GM19035 (cell line): ENCODE data around the gene S100A10.

ENCODE experiments used
- ATAC-seq: cut with Tn5 transposase; IDR thresholded peaks from one replicate; pipeline ENCODE4 v1.9.1; 2021; ENCODE audit not compliant: unreplicated experiment

S100A10 gene

DNA sequence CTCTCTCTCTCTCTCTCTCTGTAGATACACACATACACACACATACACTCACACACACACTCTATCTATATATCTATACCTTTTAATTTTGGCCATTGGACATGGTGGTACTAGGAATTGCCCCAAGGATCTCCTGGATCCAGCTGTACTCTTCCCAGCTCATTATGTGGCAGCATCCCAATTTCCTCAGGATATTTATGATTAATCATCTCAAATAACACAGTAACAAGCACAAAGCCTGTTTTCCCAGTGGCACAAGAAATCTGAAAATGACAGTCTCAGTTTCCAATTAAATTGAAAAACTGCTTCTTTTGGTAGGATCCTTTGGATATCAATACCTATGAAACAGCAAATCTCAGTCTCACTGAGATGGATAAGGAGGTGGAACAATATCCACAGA is 27.6 kb downstream of the S100A10 start:
- ATAC-seq, result no peak

DNA sequence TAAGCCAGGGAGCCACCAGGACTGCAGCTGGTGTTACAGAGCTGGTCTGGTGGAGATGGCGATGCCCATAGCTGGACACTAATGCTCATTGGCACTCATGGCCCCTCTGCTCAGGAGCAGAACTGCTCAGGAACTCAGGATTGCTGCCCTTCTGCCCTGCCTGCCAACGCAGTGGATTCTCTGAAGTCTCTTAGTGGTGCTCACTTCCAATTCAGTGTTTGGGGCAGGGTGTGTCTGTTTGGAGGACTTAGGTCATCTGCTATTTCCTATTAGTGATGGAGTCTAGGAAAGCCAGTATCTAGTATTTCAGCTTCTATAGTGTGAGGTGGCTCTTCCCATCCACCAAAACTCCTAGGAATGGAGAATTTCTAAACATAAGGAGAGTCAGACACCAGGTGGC is 29.1 kb downstream of the S100A10 start:
- ATAC-seq, result no peak

DNA sequence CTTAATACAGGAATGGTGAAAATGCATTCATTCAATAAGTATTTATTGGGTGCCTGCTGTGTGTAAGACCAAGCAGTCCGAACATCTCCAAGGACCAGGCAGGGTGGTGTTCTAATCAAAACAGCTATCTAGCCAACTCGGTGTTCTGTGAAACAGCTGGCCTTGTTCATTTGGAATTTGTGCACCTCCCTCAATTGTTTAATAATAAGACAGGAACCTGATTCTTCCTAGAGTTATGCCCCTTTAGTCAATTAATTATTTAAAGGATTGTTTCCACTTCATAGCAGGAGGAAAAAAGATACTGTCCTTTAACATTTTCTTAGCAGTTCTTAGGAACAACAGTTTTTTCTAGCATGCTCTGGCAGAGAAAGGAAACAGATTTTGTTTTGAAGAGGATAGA is 30.4 kb downstream of the S100A10 start:
- no peak for ATAC-seq

DNA sequence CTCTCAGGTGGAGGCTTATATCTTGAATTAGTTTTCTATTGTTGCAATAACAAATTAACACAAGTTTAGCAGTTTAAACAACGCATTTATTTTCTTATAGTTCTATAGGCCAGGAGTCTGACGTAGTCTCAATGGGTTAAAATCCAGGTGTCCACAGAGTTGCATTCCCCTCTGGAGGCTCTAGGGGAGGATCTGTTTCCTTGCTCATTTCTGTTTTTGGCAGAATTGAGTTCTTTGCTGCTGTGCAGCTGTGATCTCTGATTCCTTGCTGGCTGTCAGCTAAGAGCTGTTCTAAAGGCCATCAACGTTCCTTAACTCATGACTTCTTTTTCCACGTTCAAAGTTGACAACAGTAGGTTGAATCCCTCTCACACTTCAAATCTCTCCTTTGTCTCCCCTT is 31.8 kb downstream of the S100A10 start:
- ATAC-seq, result no peak

DNA sequence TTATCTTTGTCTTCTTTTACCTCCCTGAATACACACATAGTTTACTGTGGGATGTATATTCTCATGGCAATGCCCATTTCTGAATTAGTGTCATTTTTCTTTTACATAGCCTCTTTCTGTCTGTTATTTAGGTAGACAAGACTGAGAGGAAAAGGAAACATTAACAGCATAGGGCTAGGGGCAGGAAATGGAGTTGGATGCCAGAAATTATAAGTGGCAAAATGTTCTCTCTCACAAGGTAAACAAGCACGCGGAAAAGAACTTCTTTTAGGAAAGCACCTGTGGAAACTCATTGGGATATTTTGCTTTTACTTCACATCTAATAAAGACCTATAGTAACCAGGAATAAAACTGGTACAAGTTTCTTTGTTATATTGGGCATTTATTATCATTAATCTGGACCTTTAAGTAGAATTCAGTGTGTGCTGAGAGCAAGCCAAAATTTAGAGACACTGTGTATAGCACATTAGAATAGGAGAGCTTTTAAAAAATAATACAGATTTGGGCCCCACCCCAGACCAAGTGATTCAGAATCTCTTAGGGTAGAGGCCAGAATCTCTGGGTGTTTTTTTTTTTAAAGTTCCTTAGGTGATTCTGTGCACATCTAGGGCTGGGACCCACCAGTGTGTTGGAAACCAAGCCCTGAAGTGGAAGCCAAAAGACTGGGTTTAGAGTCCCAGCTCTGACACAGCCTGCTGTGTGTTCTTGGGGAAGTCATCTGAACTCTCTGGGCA is 32.7 kb downstream of the S100A10 start:
- ATAC-seq, result no peak

DNA sequence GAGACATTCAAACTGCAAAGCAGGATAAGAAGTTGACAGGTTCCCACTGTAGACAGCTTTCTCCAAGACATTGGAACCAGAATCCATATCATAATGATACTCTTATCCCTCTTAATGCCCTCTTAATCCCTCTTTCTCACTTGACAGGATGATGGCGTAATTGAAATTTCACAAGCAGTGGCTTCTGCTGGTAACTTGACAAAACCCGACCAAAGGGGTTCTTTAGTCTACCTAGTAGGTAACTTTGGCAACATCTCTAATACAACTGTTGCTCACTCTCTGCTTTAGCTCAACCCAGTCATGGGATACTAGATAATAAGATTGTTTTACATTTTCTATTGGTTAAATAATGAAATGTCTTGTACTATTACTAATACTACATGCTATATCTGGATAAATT is 34.7 kb downstream of the S100A10 start:
- no peak for ATAC-seq

DNA sequence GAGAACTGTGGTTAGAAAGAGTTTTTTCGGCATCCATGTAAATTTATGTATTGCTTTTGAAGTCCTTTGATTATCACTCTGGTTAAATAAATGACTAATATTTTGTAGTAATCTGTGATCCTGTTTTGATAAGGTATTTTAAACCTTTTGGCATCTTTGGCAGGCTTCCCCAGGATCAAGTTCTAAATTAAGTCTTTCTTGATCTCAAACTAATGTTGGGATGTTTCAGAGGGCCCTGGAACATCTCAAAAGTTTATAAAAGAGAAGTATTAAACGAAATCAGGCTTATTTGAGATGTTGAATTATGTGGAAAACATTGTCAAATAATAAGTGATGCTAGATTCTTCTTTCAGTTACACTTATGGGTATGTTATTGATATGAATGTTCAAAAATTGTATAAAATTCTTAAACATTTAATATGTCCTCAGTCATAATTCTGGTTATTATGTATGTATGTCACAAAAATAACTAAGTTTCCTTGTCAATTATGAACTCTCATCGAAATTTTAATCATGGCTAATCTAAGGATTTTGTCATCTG is 36.6 kb downstream of the S100A10 start:
- no peak for ATAC-seq

DNA sequence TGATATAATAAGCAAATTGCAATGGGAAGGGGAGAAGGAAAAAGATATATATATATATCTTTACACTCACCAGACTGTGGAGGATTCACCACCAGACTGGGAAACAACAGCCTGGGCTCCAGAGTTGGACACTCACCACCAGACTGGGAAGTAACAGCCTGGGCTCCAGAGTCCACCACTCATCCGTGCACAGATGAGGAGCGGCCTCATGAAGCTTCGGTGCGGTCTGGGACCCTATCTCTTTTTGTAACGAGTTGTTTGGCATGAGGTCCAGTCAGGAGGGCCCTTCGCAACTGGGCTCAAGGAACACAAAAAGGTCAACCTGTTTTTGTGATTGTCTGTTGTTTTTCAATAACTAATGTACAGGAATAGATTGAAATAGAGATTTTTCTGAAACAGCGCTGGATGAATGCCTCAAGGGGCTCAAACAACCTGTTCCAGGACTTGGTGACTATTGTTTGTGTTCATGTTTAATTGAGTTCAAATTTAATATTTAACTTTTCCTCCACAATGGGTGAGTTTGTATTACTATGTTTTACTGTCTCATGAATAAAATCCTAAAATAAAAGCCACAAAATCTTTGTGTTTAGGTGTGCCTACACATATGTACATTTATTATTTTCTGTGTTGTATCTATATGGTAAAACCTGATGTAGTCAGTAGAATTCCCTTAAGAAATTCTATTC is 40.1 kb downstream of the S100A10 start:
- no peak for ATAC-seq

DNA sequence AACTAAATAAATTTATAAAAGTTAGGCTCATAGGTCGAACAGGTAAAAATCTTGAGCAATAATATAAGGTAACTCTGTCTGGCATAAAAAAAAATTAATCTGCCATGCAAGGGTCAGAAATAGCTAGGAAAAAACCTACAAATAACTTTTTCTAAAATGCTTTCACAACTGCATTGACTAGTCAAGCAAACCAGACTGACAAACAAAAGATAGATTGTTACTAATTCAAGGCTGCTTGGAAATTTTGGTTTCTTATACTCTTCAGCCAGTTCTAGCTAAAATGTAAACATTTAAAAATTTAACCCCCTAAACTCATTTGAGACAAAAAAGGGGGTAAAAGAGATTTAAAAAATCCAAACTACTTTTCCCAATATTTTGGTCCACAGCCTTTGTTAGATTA is 40.8 kb downstream of the S100A10 start:
- no peak for ATAC-seq

DNA sequence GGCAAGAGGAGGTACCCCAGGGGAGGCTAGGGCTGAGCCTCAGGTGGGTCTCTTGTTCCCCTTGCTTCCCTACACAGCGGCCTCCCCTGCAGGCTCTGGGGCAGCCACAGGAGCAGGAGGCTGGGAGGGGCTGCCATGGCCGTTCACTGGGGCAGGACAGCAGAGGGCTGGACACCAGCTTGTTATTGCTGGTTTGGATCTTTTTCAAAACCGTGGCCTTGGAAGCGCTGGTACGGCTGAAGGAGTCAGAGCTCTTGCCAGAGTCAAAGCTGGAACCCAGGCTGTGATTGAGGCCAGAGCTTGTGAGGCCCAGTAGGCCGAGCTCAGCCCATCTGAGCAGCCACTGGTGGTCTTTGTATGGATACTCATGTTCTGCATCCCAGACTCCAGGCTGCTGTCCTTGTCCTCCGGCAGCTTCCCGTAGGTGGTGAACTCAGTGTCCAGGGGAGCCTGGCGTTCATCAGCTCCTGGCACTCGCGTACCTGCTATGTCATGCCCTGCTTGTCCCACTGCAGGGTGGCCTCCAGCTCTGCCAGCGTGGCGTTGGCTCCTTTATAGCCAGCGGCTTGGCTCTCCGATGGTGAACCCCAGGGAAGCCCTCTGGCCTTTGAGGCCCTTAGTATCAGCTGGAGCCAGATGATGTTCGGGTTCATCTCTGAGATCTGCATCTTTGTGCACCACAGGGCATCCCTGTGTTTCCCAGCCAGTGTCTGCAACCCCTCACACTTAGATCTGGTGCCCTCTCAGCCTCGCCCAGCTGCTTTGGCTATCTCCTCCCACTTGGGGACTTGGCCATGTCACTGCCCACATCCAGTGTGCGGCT is 44.1 kb downstream of the S100A10 start:
- no peak for ATAC-seq

DNA sequence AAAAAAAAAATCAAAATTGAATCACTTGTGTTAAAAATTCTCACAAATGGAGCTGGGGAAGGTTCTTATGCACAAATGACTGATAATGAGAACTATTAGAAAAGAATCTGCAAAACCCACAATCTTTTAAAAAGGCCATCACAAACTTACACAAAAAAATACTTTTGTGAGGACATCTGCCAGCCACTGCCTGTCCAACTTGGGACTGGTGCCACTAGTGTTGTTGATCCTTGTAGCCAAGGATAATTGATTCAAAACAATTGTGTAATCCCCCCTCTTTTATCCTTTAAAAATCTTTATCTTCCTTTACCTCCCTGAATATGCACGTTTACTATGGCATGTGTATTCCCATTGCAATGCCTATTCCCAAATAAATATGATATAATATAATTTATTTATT is 45.2 kb downstream of the S100A10 start:
- no peak for ATAC-seq

DNA sequence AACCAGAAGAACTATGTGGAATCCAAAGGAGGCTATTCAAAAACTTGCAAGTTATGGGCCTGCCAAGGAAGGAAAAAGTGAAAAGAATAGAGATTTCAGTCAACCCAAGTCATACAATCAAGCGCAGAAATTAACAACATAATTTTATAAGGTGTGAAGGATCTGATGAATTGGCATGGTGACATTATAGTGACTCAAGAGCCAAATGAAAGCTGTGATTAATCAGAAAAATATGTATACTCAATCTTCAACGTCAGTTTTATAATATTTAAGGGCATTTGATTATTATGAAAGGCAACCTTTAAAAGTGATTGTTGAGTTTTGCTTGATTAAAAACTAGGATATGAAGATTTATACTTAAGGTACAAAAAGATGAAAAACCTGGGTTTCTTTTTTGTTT is 46.5 kb downstream of the S100A10 start:
- ATAC-seq, result no peak

DNA sequence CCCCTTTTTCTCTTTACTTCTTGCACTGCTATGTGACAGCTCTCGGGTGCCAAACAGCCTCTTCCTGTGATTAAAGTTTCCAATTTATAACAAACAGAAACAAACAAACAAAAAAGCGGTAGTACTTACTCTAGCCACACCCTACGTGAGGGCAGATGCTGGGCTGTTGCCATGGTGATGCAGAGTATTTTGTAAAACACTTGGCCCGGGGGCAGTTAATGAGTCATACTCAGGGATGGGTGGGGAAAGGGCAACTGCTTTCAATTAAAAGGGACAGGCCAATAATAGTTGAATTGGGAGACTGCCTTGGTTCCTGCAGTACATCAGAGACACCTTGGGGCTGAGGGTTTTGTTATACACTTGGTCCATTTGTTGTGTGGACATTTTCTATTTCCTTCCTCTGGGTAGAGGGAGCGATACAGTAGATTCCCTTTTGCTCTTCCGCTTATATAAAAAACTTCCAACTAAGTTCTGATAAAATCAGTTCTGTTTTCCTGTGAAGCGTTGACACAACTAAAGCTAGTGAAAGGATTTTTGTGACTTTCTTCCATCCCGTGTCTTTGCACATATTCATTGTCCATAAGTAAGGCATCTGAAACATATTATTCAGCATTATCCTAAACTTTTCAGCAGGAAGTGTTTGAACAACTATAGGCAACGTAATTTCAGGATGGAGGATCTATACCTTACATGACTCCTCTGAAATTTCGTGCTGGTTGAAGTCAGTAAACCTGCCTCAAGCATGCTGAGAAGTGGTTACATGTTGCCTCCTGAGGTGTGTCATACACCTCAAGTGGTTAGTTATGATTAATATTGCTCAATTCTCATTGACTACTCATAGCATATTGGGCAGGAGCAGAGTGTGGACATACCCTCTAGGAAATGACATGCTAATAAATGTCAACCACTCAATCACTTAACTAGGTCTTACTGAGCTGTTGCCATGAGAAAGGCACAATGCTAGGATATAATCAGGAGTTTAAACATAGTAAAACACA is 47.6 kb downstream of the S100A10 start:
- no peak for ATAC-seq

DNA sequence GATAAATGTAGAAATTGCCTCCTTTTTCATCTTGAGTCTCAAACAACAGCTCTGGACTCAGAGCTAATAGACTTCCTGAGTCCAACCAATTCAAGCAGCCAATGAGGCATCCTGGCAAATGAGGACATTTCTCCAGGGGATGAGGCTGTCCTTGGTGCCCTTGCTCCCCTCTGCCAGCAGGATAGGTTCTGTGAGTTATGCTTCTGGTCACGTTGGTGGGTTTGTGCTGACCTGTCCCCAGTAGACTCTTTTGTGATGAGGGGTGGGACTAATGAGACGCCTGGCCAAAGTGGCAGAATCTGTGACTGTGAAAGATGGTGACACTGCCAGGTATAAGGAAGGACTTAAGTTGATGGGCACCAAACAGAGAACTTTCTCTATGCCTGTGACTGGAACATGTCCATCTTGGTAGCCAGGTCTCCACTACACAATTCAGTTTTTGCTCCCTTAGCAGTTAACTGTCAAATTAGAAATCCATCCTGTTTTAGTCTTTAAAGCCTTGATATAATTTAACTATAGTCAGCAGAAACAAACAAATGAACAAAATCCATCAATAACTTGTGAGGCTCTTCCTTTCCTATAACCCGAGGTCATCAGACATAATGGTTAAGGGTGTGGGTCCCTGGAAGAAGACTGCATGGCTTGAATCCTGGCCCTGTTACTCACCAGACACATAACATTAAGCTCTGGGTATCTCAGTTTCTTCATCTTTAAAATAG is 48.6 kb downstream of the S100A10 start:
- ATAC-seq, result no peak

DNA sequence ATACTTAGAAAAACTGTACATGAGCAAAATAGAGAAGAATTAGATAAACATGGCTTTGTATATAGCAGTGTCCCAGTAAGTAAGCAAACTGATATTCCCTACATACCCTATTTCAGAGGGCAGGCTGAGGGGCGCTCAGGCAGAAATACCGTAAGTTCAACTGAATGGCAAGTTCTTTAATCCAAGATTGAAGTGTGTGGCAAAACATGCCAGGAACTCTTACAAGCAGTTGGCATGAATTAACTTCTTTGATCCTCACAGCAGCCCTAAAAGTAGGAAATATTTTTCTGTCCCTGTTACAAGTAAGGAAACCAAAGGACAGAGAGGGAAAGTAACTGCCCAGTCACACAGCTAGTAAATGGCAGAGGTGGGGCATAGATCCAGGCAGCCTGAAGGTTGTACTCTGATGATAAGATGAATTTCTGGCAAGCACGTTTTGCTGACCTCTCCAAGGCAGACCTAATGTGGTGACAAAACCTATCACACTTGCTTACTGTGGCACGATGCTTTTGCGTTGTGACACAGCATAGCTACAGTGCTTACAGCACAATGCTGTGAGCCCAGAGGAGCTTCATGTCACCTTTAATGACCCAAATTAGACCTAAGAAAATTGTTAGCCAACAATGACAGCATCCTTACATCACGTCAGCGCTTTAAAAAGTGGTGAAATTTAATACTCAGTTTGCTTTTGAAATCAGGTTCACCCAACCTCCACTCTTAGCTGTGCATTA is 49.4 kb downstream of the S100A10 start:
- ATAC-seq, result no peak

DNA sequence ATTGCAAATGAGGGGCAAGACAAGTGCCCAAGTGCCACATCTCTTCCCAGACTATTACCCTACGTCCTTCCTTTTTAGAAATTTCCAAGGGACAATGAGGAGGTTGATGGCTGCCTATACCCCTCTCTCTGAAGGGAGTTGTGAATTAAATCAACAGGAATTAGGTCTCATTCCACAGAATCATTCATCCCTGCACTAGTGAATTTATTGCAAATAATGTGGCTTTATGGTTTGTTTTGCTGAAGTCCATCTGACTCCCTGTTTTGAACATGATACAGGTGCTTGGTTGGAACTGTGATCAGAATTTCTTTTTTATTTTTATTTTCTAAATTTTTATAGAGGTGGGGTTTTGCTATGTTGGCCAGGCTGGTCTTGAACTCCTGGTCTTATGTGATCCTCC is 50.1 kb downstream of the S100A10 start:
- ATAC-seq, result no peak

DNA sequence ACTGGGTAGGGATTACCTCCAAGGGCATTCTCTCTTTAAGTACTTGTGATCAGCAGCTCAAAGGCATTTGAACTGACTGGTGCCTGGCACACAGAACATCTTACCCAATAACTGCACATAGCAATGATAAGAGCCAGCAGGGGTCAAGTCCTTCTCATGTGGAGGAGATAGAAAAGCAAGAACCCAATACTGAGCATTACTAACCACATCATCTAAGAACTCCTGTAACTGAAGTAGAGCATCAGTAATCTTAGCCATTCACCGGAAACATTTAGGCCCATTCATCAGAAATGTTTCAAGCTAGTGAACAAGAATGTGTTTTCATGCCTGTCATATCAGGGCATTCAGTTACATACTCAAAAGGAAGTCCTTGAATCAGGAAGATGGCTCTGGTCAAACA is 50.8 kb downstream of the S100A10 start:
- ATAC-seq, result no peak

DNA sequence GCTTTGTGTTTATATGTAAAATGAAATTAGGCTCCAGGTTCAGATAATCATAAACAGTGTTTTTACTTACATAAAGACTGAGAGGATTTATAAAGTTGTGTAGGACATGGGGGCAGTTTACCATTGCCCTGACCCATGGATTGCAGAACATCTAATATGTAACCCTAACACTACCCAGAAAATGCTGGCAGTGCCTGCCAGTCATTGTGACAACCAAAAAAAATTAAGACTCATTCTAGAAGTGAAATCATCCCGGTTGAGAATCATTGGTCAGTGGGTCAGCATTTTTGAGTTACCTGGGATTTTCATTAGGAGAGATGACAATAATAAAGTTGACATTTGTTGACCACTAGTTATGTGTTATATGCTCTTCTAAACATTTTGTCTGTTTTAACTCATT is 53.1 kb downstream of the S100A10 start:
- ATAC-seq, result no peak

DNA sequence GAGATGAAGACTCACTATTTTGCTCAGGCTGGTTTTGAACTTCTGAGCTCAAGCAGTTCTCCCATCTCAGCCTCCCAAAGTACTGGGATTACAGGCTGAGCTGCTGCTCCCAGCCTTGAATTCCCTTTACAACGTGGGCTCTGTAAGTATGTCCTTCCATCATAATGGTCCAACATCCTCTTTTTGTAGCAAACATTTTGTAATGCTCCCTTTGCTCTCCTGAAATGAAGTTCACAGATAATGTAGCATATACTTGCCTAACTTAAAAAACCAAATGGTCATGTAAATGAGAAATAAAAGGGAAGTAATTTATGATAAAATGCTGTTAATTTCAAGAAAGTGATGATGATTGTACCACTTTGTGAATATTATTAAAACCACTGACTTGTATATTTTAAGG is 53.9 kb downstream of the S100A10 start:
- ATAC-seq, result no peak
